GM21526 (cell line): Measurements from ENCODE around the gene ZSCAN5B.
"Not testable (repeated sequence)": the region's sequence is repeated elsewhere in the genome, so short reads cannot be mapped to it uniquely, and the experiment has no call there.

Experiments
- ATAC-seq: cut with Tn5 transposase; IDR thresholded peaks from one replicate; pipeline ENCODE4 v1.9.1; 2021; ENCODE audit warnings: moderate library complexity; ENCODE audit not compliant: unreplicated experiment, low FRiP score

Gene ZSCAN5B, protein sequence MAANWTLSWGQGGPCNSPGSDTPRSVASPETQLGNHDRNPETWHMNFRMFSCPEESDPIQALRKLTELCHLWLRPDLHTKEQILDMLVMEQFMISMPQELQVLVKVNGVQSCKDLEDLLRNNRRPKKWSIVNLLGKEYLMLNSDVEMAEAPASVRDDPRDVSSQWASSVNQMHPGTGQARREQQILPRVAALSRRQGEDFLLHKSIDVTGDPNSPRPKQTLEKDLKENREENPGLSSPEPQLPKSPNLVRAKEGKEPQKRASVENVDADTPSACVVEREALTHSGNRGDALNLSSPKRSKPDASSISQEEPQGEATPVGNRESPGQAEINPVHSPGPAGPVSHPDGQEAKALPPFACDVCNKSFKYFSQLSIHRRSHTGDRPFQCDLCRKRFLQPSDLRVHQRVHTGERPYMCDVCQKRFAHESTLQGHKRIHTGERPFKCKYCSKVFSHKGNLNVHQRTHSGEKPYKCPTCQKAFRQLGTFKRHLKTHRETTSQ

GRCh38 chr19:56197646-56198045 is at the start of gene ZSCAN5B:
Gene ZSCAN5B (minus strand): TSS chr19:56197783. CDS start chr19:56193052, 4,731 bp downstream.
- not testable (repeated sequence) for ATAC-seq

- not testable (repeated sequence) for ATAC-seq
Observed at GRCh38 chr19:56245764-56246163, 48.2 kb upstream of the ZSCAN5B start.

- no peak for ATAC-seq
Observed at GRCh38 chr19:56245121-56245740, 47.6 kb upstream of the ZSCAN5B start.

GRCh38 chr19:56223481-56223880 is 25.9 kb upstream of the ZSCAN5B start:
- no peak for ATAC-seq

DNA sequence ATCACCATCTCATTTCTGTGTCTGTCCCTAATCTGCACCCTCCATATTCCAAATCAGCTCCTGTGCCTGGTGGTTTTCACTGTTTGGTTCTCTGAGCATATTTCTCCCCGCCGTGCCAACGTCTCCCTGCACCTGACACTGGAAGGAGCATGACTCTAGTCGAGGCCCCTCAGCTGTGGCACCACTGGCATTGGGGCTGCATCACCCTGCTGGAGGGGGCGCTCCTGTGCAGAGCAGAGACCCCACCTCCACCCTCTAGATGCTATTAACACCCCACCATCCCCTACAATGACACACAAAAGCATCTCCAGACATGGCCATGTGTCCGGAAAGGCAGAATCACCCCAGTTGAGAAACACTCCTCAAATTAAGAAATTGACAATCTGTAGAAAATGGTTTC is 25.3 kb upstream of the ZSCAN5B start:
- no peak for ATAC-seq

DNA sequence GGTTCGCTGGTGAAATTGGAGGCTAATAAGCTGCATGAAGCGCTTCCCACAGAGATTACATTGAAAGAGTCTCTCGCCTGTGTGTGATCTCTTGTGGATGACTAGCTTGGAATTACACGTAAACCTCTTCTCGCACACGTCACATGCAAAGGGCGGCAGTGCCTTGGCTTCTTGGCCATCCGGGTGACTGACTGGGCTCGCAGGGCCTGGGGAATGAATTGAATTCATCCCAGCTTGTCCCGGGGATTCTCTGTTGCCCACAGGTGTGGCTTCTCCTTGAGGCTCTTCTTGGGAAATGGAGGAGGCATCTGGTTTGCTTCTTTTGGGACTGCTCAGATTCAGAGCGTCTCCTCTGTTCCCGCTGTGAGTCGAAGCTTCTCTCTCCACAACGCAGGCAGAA is 24.3 kb upstream of the ZSCAN5B start:
- ATAC-seq: no peak

DNA sequence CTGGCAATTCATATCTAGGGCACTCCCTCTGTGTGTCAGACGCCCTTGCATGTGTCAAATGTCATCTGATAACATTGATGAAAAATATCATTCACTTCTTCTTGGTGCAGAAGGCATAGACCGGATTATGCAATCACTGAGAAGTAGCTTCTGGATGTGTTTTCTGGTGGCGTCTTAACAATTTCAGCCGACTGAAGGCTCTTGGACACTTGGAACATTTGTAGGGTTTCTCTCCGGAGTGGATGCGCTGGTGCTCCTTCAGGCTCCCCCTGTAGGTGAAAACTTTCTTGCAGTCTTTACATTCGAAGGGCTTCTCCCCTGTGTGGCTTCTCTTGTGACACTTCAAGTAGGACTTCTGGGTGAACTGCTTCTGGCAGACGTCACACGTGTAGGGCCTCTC is 23.9 kb upstream of the ZSCAN5B start:
- not testable (repeated sequence) for ATAC-seq

DNA sequence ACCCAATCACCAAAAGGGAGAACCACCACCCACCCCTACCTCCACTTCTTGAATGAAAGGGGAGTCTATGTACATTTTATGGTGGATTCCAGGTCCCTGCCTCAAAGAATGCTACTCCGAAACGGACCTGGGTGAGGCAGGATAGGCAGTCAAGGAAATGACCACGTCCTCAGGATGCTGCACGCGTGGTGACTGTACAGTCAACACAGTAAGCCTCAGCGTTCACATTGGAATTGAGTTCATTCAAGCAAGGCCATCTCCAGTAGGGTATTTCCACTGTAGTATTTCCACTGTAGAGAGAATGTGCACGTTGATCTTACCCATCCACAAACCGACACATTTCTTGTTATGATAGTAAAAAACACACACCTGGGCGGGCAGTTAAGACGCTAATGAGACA is 21.4 kb upstream of the ZSCAN5B start:
- no peak for ATAC-seq

GRCh38 chr19:56217039-56217949 is 19.7 kb upstream of the ZSCAN5B start:
- ATAC-seq: no peak

DNA sequence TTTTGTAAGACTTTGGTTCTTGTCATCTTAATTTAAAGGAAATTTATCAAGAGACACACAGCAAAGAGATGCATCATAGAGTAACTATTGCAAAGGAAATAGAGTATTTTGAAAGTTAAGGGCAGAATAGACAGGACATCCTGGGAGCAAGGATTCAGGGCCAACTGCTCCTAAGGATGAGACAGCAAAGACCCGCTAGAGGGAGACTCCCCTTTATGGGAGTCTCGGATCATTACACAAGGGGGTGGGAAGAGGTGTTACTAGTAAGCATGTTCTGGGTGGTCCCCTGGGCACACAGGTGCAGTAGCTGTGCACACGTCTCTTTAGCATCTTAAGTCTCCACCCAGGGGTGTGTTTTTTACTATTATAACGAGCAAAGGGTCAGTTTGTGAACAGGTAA is 14.1 kb upstream of the ZSCAN5B start:
- no peak for ATAC-seq

DNA sequence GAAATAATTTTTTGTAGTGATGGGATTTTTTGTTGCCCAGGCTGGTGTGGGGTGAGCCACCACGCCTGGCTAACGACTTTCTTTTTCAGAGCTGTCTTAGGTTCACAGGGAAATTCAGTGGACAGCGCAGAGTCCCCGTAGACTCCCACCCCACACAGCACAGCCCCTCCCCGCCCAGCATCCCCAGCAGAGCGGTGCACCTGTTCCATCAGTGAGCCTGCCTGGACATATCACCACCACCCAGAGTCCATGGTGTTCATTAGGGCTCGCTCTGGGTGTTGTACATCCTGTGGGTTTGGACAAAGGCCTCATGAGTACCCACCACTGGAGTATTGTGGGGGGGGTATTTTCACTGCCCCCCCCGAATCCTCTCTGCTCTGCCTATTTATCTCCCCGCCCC is 12.5 kb upstream of the ZSCAN5B start:
- not testable (repeated sequence) for ATAC-seq

- no peak for ATAC-seq
Observed at GRCh38 chr19:56209091-56209490, 11.5 kb upstream of the ZSCAN5B start.

DNA sequence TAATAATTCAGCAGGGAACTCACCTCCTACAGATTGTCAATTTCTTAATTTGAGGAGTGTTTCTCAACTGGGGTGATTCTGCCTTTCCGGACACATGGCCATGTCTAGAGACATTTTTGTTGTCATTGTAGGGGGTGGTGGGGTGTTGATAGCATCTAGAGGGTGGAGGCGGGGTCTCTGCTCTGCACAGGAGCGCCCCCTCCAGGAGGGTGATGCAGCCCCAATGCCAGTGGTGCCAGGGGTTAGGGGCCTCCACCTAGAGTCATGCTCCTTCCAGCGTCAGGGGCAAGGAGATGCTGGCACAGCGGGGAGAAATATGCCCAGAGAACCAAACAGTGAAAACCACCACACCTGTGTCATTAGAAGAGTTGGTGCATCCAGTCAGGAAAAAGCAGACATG is 10.0 kb upstream of the ZSCAN5B start:
- ATAC-seq: not testable (repeated sequence)

GRCh38 chr19:56201973-56202372 is 4.4 kb upstream of the ZSCAN5B start, which contains the start of gene ZSCAN5C:
Gene ZSCAN5C (plus strand): TSS chr19:56202273. CDS start chr19:56205914, 3,641 bp downstream.
- ATAC-seq: no peak

GRCh38 chr19:56199687-56200086 is 2.1 kb upstream of the ZSCAN5B start:
- ATAC-seq: no peak

DNA sequence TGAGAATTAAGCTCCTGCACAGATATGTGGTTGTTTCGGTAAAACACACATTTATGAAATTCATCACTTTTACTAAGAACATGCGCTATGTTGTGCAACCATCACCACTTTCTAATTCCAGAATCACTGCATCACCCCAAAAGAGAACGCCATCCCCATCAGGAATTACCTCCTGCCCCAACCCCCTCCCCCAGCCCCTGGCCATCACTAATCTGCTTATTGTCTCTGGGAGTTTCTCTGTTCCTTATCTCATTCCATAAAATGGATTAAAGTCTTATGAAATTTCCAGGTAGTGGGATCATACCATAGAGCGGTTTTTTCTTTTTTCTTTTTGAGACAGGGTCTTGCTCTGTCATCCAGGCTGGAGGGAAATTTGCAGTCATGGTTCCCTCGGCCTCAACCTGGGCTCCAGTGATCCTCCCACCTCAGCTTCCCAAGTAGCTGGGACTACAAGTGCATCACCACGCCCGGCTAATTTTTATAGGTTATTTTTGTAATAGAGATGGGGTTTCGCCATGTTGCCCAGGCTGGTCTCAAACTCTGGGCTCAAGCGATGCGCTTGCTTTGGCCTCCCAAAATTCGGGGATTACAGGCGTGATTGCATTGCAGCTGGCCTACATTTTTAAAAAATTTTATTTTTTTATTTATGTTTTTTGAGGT is 3.5 kb downstream of the ZSCAN5B start:
- ATAC-seq: no peak

DNA sequence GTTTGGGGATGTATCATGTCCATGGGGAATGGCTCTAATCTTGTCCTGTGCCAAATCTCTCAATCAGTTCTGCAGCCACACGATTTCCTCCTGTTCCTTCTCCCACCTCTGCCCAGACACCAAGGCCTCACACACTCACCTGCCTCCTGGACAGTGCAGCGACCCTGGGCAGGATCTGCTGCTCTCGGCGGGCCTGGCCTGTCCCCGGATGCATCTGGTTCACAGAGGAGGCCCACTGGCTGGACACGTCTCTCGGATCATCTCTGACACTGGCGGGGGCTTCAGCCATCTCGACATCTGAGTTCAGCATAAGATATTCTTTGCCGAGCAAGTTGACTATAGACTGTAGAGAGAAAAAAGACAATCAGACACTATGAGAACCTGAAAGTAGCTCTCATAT is 5.9 kb downstream of the ZSCAN5B start:
- no peak for ATAC-seq

GRCh38 chr19:56191115-56191514 is 6.5 kb downstream of the ZSCAN5B start:
- no peak for ATAC-seq

DNA sequence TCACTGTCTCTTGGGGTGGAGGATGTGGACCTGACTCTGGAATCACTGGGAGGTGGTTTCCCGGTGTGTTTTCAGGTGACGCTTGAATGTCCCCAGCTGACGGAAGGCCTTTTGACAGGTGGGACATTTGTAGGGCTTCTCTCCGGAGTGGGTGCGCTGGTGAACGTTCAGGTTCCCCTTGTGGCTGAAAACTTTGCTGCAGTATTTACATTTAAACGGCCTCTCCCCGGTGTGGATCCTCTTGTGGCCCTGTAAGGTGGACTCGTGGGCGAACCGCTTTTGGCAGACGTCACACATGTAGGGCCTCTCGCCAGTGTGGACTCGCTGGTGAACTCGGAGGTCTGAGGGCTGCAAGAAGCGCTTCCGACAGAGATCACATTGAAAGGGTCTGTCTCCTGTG is 7.8 kb downstream of the ZSCAN5B start:
- no peak for ATAC-seq

GRCh38 chr19:56177564-56178243 is 19.9 kb downstream of the ZSCAN5B start:
- ATAC-seq: no peak
